OCI-LY3 (cell line): ENCODE measurements around the gene SPRN.

Experiments
- H2AFZ ChIP-seq: fragments of 200-600, 300-600 bp; shearing (Covaris generic); 2 replicates; pipeline ENCODE4 v1.6.0; 2014; ENCODE audit warnings: antibody characterized with exemption, low read depth, low read length
- H3K27ac ChIP-seq: fragments of 200-600, 300-600 bp; sonication (generic); 2 replicates; pipeline ENCODE4 v1.5.1; 2014; ENCODE audit warnings: mild to moderate bottlenecking, low read length, moderate library complexity, mixed read lengths
- H3K27me3 ChIP-seq: fragments of 200-600, 300-600 bp; sonication (generic); 2 replicates; pipeline ENCODE4 v1.6.1; 2014; ENCODE audit warnings: low read depth, low read length, mixed read lengths
- H3K36me3 ChIP-seq: fragments of 200-600, 300-600 bp; sonication (generic); replicated peaks from 2 replicates; pipeline ENCODE3; 2014; ENCODE audit warnings: low read depth, low read length, mixed read lengths
- H3K4me1 ChIP-seq: fragments of 300-600, 200-600 bp; sonication (generic); 2 replicates; pipeline ENCODE4 v1.6.1; 2014; ENCODE audit warnings: low read length, mixed read lengths
- H3K4me2 ChIP-seq: fragments of 200-600, 300-600 bp; sonication (generic); 2 replicates; pipeline ENCODE4 v1.6.1; 2014; ENCODE audit warnings: low read length, mixed read lengths
- H3K4me3 ChIP-seq: fragments of 300-600, 200-600 bp; sonication (generic); 2 replicates; pipeline ENCODE4 v1.5.1; 2014; ENCODE audit warnings: antibody characterized with exemption, mild to moderate bottlenecking, low read length, moderate library complexity
- H3K79me2 ChIP-seq: fragments of 300-600, 200-600 bp; shearing (Covaris generic); 2 replicates; pipeline ENCODE4 v1.6.1; 2014; ENCODE audit warnings: mild to moderate bottlenecking, low read length, mixed read lengths
- H3K9ac ChIP-seq: fragments of 300-600, 200-600 bp; shearing (Covaris generic); 2 replicates; pipeline ENCODE4 v1.6.0; 2014; ENCODE audit warnings: mild to moderate bottlenecking, low read length, moderate library complexity
- H3K9me3 ChIP-seq: fragments of 200-600, 300-600 bp; shearing (Covaris generic); 2 replicates; pipeline ENCODE4 v1.6.1; 2014; ENCODE audit warnings: low read length, mixed read lengths; ENCODE audit not compliant: insufficient read depth
- H4K20me1 ChIP-seq: fragments of 200-600, 300-600 bp; sonication (generic); 2 replicates; pipeline ENCODE4 v1.6.1; 2016; ENCODE audit warnings: low read length, mixed read lengths; ENCODE audit not compliant: insufficient read depth
- CTCF ChIP-seq: fragments of 200-600, 300-600 bp; sonication (generic); IDR thresholded peaks from 2 replicates; pipeline ENCODE4 v1.5.1; 2014; ENCODE audit warnings: antibody characterized with exemption, low read length, low read depth
- EZH2phosphoT487 ChIP-seq: fragments of 200-600 bp; shearing (Covaris generic); IDR thresholded peaks from 2 replicates; pipeline ENCODE4 v1.6.1; 2018; ENCODE audit warnings: antibody characterized with exemption, mixed run types, low read depth

The SPRN gene

DNA sequence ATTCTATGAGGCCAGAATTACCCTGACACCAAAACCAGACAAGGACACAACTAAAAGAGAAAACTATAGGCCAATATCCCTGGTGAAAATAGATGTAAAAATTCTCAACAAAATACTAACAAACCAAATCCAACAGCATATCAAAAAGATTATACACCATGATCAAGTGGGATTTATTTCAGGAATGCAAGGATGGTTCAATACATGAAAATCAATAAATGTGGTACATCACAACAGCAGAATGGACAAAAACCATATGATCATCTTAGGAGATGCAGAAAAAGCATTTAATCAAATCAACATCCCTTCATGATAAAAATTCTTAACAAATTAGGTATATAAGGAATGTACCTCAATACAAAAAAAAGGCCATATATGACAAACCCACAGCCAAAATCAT lies 23.7 kb upstream of the SPRN start:
- Histone ChIP-seq H3K4me2 (no peak overlapping the region), H3K4me1 (no peaks in the 10 kb centered on the region), H3K79me2 (no peaks in the 10 kb centered on the region), H3K9me3 (peaks cover 4% of the 10 kb centered on the region; the same call in 1 of the 2 replicates), H3K27me3 (no peaks in the 10 kb centered on the region), H2AFZ (no peak overlapping the region), H3K4me3 (no peak overlapping the region), H3K36me3 (no peaks in the 10 kb centered on the region), H4K20me1 (no peaks in the 10 kb centered on the region), H3K9ac (no peak overlapping the region), H3K27ac (no peak overlapping the region)
- no peak for TF ChIP-seq EZH2phosphoT487
- no peak for TF ChIP-seq CTCF

DNA sequence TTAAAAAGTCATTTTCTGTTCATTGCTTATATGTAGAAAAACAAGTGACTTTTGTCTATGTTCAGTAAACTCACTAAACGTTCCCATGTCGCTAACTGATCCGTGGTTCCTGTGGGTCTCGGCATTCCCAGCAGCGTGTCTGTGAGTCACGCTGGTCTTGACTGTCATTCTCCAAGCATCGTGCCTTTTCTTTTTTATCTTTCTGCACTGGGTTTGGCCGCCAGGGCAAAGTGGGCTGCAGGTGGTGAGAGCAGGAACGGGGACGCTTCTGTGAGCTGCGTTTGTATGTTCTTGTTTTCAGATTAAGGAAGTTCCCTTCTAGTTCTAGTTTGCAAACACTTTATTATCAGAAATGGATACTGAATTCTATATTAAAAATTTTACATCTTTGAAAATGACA lies 22.6 kb upstream of the SPRN start:
- Histone ChIP-seq H4K20me1 (no peaks in the 10 kb centered on the region), H3K27ac (no peak overlapping the region), H3K27me3 (no peaks in the 10 kb centered on the region), H3K9ac (no peak overlapping the region), H2AFZ (no peak overlapping the region), H3K79me2 (no peaks in the 10 kb centered on the region), H3K36me3 (no peaks in the 10 kb centered on the region), H3K9me3 (peaks cover 4% of the 10 kb centered on the region; the same call in 1 of the 2 replicates), H3K4me3 (no peak overlapping the region), H3K4me1 (no peaks in the 10 kb centered on the region), H3K4me2 (no peak overlapping the region)
- no peak for TF ChIP-seq CTCF
- no peak for TF ChIP-seq EZH2phosphoT487

DNA sequence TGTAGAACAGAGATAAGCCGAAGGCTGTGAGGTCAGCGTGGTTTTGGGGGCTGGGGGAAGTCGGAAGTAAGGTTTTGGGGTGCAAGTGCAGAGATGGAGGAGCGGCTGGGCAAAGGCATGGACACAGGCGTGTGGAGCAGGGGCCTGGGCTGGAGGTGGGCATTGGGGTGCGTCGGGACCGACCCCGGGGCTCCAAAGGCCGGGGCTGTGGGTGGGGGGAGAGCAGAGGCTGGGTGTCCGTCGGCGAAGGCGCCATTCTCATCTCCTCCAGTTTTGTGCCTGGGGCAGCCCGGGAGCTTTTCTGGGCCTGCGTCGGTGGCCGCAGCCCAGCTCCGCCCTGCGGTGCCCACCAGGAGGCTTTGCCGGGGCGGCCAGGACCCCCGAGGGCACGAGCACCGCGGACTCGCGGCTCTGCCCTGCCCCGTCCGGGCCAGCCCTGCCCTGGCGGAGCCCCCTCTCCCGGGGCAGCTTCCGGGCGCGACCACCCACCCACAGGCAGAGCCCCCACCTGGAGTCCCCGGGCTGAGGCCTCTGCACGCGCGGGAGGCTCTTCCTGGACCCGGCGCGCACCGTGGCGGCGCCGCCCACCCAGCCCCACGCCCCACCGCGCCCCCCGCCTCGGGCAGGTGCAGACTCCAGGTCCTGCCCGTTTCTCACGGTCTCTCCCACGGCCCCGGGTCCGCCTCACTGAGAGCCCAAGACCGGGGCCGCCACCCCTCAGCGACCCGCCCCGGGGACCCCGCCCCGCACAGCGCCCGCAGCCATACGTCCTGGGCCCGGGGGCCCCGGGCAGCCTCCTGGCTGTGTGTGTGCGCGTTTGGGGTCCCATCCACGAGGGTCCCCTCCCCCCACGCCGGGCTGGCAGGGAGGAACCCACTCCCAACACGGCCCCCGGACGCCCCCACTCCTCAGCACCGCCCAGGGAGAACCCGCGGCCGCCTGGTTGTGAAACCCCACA lies 21.6 kb upstream of the SPRN start:
- TF ChIP-seq CTCF (no peak), EZH2phosphoT487 (no peak)
- H3K79me2 ChIP-seq: no peaks in the 10 kb centered on the region
- no peak overlapping the region for H3K4me3 ChIP-seq
- peaks cover 4% of the 10 kb centered on the region; the same call in 1 of the 2 replicates for H3K9me3 ChIP-seq
- no peak overlapping the region for H3K27ac ChIP-seq
- H3K27me3 ChIP-seq: no peaks in the 10 kb centered on the region
- no peaks in the 10 kb centered on the region for H3K36me3 ChIP-seq
- no peaks in the 10 kb centered on the region for H4K20me1 ChIP-seq
- no peaks in the 10 kb centered on the region for H3K4me1 ChIP-seq
- H3K4me2 ChIP-seq: no peak overlapping the region
- no peak overlapping the region for H2AFZ ChIP-seq
- no peak overlapping the region for H3K9ac ChIP-seq

DNA sequence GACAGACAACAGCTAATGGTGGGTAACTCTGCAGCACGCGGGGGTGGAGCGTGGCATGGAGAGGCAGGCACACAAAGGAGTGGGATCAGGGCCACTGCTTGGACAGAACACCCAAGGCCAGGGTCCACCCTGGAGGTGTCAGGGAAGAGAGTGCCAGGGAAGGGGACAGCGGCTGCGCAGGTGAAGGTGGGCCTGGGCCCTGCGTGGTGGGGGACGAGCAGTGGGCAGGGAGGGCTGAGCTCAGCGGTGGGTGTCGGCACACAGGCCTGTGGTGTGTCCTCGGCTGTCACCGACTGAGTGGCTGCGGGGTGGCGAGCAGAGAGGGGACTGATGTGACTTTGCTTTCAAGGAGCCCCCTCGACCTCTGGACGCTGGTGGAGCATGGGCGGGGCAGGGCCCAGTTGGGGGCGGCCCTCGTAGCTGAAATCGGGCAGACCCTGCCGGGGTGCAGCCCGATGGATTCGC lies 20.9 kb upstream of the SPRN start:
- H4K20me1 ChIP-seq: no peaks in the 10 kb centered on the region
- no peaks in the 10 kb centered on the region for H3K36me3 ChIP-seq
- H3K4me3 ChIP-seq: no peak overlapping the region
- no peaks in the 10 kb centered on the region for H3K27me3 ChIP-seq
- TF ChIP-seq EZH2phosphoT487 (no peak), CTCF (no peak)
- no peaks in the 10 kb centered on the region for H3K4me1 ChIP-seq
- no peak overlapping the region for H2AFZ ChIP-seq
- no peaks in the 10 kb centered on the region for H3K79me2 ChIP-seq
- no peak overlapping the region for H3K9ac ChIP-seq
- H3K27ac ChIP-seq: no peak overlapping the region
- peaks cover 4% of the 10 kb centered on the region; the same call in 1 of the 2 replicates for H3K9me3 ChIP-seq
- H3K4me2 ChIP-seq: no peak overlapping the region
